K562 (cell line): ENCODE results near the gene ISYNA1. TPM values are rescaled to one million over a fixed set of nuclear protein-coding genes. Genes with fewer than 3 reads are reported as not detected.

Experiments
- BCL6 ChIP-seq: fragments of 250-450 bp; sonication (Bioruptor Pico); IDR thresholded peaks from 2 replicates; pipeline ENCODE4 v1.4.0; 2020
- CCAR2 ChIP-seq: fragments of 200-400 bp; formaldehyde crosslinking; IDR thresholded peaks from 2 replicates; pipeline ENCODE4 v1.6.1; 2017; ENCODE audit warnings: mild to moderate bottlenecking, low read depth, low read length
- EP300 ChIP-seq: IDR thresholded peaks from 2 replicates; pipeline ENCODE4 v1.6.1; 2012; ENCODE audit warnings: low read length, improper control_type of control experiment
- FIP1L1 ChIP-seq: fragments of 200-400 bp; formaldehyde crosslinking; IDR thresholded peaks from 2 replicates; pipeline ENCODE4 v1.6.1; 2018; ENCODE audit warnings: mild to moderate bottlenecking, low read depth, low read length; ENCODE audit not compliant: poor library complexity, severe bottlenecking
- GABPB1 ChIP-seq: sonication (generic); formaldehyde crosslinking; IDR thresholded peaks from 2 replicates; pipeline ENCODE4 v1.8.0; 2022; ENCODE audit warnings: mild to moderate bottlenecking, missing genetic modification reagents
- GTF2A2 ChIP-seq: IDR thresholded peaks from 2 replicates; pipeline ENCODE4 v1.6.1; 2016; ENCODE audit warnings: mild to moderate bottlenecking, missing genetic modification characterization, missing compliant biosample characterization
- KHSRP ChIP-seq: fragments of 450-650 bp; IDR thresholded peaks from 2 replicates; pipeline ENCODE4 v1.6.1; 2017
- MCM5 ChIP-seq: fragments of 450-650 bp; IDR thresholded peaks from 2 replicates; pipeline ENCODE4 v1.6.1; 2016; ENCODE audit warnings: low read depth
- MECOM ChIP-seq: fragments of 250-450 bp; sonication (Bioruptor Pico); IDR thresholded peaks from 2 replicates; pipeline ENCODE4 v1.8.0; 2022; ENCODE audit warnings: inconsistent platforms
- NCOA2 ChIP-seq, 2 experiments: fragments of 450-650 bp; IDR thresholded peaks; 2 replicates each; pipeline ENCODE4 v1.6.1; 2018; ENCODE audit warnings: mild to moderate bottlenecking in 2 of 2, moderate library complexity in 1 of 2; ENCODE audit not compliant: partially characterized antibody in 2 of 2
- RFX7 ChIP-seq: fragments of 250-450 bp; sonication (Bioruptor Pico); IDR thresholded peaks from 2 replicates; pipeline ENCODE4 v1.5.1; 2021; ENCODE audit warnings: mild to moderate bottlenecking
- SLC30A9 ChIP-seq: fragments of 250-450 bp; sonication (Bioruptor Pico); IDR thresholded peaks from 2 replicates; pipeline ENCODE4 v1.8.0; 2022; ENCODE audit warnings: mild to moderate bottlenecking, moderate library complexity
- SOX6 ChIP-seq: fragments of 450-650 bp; IDR thresholded peaks from 2 replicates; pipeline ENCODE4 v1.6.1; 2014; ENCODE audit warnings: mild to moderate bottlenecking
- SP2 ChIP-seq: IDR thresholded peaks from 2 replicates; pipeline ENCODE4 v1.6.1; 2011; ENCODE audit warnings: mild to moderate bottlenecking, low read depth, low read length, moderate library complexity; ENCODE audit not compliant: poor library complexity, severe bottlenecking; ENCODE audit errors: extremely low read depth
- ZFX ChIP-seq: sonication (generic); formaldehyde crosslinking; IDR thresholded peaks from 2 replicates; pipeline ENCODE4 v1.8.0; 2022; ENCODE audit warnings: mild to moderate bottlenecking, missing genetic modification reagents, moderate library complexity
- ZKSCAN1 ChIP-seq: fragments of 150-350 bp; IDR thresholded peaks from 2 replicates; pipeline ENCODE4 v1.6.1; 2016; ENCODE audit warnings: low read depth, low read length
- ZNF140 ChIP-seq: fragments of 250-450 bp; sonication (Bioruptor Pico); IDR thresholded peaks from 2 replicates; pipeline ENCODE4 v1.8.0; 2021; ENCODE audit warnings: moderate library complexity, mild to moderate bottlenecking, inconsistent platforms
- ZNF586 ChIP-seq: fragments of 450-650 bp; formaldehyde crosslinking; conservative IDR thresholded peaks from 2 replicates; pipeline ENCODE4 v1.4.0; 2020; ENCODE audit warnings: mild to moderate bottlenecking, moderate library complexity
- polyA plus RNA-seq, 8 experiments: library from polyadenylated mRNA; depleted of rRNA in 4 of 8; stranded (reverse) in 5 of 8; unstranded in 3 of 8; fragments of >200 nt; fragmentation: Nextera tagmentation in 2 of 8; fragmentation: Illumina TruSeq in 1 of 8; extraction: Ambion mirVana in 2 of 8; extraction: Trizol in 1 of 8; gene quantifications; 2 replicates each; pipeline versions ENCODE4 v1.2.1 to v1.2.3, GENCODE V29; 2011 to 2014; ENCODE audit warnings: inconsistent platforms in 1 of 8, missing spikeins in 1 of 8
- total RNA-seq, 7 experiments: library from RNA; depleted of rRNA in 6 of 7; stranded (reverse); fragments of >200 nt in 6 of 7; fragmentation: Illumina TruSeq in 2 of 7; extraction: Trizol in 2 of 7; gene quantifications; 2 replicates each; pipeline versions ENCODE4 v1.2.1 to v1.2.3, GENCODE V29; 2011 to 2021; ENCODE audit warnings: low replicate concordance in 1 of 7
- TF ChIP-seq, protein P1 (sequence below): sonication (generic); formaldehyde crosslinking; IDR thresholded peaks from 2 replicates; pipeline ENCODE4 v1.8.0; 2023; ENCODE audit warnings: mild to moderate bottlenecking, missing genetic modification reagents
- TF ChIP-seq, protein P2 (sequence below): sonication (generic); formaldehyde crosslinking; IDR thresholded peaks from 2 replicates; pipeline ENCODE4 v1.4.0; 2020; ENCODE audit warnings: mild to moderate bottlenecking, missing genetic modification reagents
- TF ChIP-seq, protein P3 (sequence below): fragments of 450-650 bp; IDR thresholded peaks from 2 replicates; pipeline ENCODE4 v1.6.1; 2018; ENCODE audit not compliant: partially characterized antibody

Gene ISYNA1
- total and polyA plus RNA-seq, 9 of the 15 experiments (the other 6 are each of a cell fraction or from before 2014, with no cell fraction given) = 21.8 to 460 (median 93.2) TPM

DNA sequence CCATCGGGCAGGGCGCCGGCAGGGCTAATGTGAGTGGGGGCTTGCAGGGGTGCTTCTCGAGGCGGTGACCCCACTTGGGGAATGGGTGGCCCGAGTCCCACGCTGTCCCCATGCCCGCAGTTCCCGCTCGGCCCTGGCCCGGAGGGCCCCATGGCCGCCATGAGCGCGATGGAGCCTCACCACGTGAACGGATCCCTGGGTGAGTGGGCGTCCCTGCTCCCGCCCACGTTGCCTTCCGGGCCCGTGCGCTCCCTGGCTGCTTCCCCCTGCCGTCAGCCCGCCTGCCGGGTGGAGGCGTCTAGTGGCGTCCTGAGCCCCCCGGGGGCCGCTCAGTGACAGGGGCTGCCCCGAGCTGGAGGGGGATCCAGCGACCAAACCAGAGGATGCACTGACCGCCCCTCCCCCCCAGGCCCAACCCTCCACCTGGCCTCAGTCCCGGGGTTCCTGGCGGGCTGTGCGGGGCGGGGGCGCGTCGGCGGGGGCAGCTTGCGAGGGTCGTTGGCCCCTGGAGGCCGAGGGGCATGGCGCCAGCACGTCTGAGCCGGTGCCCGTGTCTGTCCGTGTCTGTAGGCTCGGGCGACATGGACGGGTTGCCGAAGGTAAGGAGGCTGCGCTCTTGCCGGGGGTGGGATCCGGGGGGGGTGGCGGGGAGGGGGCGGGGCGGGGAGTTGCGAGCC, 4.8 kb downstream of the ISYNA1 start (continued):
- TF ChIP-seq, protein P1, sequence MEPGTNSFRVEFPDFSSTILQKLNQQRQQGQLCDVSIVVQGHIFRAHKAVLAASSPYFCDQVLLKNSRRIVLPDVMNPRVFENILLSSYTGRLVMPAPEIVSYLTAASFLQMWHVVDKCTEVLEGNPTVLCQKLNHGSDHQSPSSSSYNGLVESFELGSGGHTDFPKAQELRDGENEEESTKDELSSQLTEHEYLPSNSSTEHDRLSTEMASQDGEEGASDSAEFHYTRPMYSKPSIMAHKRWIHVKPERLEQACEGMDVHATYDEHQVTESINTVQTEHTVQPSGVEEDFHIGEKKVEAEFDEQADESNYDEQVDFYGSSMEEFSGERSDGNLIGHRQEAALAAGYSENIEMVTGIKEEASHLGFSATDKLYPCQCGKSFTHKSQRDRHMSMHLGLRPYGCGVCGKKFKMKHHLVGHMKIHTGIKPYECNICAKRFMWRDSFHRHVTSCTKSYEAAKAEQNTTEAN (CRISPR knock-in tag) = no peak
- TF ChIP-seq EP300 = no peak
- TF ChIP-seq RFX7 (CRISPR knock-in tag) = no peak
- TF ChIP-seq MECOM (CRISPR knock-in tag) = no peak
- TF ChIP-seq MCM5 = no peak
- TF ChIP-seq, protein P2, sequence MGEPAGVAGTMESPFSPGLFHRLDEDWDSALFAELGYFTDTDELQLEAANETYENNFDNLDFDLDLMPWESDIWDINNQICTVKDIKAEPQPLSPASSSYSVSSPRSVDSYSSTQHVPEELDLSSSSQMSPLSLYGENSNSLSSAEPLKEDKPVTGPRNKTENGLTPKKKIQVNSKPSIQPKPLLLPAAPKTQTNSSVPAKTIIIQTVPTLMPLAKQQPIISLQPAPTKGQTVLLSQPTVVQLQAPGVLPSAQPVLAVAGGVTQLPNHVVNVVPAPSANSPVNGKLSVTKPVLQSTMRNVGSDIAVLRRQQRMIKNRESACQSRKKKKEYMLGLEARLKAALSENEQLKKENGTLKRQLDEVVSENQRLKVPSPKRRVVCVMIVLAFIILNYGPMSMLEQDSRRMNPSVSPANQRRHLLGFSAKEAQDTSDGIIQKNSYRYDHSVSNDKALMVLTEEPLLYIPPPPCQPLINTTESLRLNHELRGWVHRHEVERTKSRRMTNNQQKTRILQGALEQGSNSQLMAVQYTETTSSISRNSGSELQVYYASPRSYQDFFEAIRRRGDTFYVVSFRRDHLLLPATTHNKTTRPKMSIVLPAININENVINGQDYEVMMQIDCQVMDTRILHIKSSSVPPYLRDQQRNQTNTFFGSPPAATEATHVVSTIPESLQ (CRISPR knock-in tag) = no peak
- TF ChIP-seq FIP1L1 = peak; percentile 98
- no peak for TF ChIP-seq CCAR2
- TF ChIP-seq GTF2A2 (tag) = no peak
- TF ChIP-seq BCL6 (CRISPR knock-in tag) = no peak
- no peak; the same call in 1 of the 2 replicates for TF ChIP-seq ZKSCAN1
- TF ChIP-seq NCOA2 (IDR thresholded peaks at IDR 0.05; ENCODE audit: partially characterized antibody in 2 of 2) = no peak
- TF ChIP-seq ZNF140 (CRISPR knock-in tag) = no peak
- TF ChIP-seq, protein P3, sequence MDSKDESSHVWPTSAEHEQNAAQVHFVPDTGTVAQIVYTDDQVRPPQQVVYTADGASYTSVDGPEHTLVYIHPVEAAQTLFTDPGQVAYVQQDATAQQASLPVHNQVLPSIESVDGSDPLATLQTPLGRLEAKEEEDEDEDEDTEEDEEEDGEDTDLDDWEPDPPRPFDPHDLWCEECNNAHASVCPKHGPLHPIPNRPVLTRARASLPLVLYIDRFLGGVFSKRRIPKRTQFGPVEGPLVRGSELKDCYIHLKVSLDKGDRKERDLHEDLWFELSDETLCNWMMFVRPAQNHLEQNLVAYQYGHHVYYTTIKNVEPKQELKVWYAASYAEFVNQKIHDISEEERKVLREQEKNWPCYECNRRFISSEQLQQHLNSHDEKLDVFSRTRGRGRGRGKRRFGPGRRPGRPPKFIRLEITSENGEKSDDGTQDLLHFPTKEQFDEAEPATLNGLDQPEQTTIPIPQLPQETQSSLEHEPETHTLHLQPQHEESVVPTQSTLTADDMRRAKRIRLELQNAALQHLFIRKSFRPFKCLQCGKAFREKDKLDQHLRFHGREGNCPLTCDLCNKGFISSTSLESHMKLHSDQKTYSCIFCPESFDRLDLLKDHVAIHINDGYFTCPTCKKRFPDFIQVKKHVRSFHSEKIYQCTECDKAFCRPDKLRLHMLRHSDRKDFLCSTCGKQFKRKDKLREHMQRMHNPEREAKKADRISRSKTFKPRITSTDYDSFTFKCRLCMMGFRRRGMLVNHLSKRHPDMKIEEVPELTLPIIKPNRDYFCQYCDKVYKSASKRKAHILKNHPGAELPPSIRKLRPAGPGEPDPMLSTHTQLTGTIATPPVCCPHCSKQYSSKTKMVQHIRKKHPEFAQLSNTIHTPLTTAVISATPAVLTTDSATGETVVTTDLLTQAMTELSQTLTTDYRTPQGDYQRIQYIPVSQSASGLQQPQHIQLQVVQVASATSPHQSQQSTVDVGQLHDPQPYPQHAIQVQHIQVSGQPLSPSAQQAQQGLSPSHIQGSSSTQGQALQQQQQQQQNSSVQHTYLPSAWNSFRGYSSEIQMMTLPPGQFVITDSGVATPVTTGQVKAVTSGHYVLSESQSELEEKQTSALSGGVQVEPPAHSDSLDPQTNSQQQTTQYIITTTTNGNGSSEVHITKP = no peak
- TF ChIP-seq SLC30A9 (CRISPR knock-in tag) = no peak
- TF ChIP-seq SOX6 = no peak
- TF ChIP-seq ZFX = peak; percentile 60
- TF ChIP-seq GABPB1 (CRISPR knock-in tag) = peak; percentile 74
- no peak for TF ChIP-seq KHSRP
- no peak for TF ChIP-seq SP2
- no peak for TF ChIP-seq ZNF586 (CRISPR knock-in tag)
